ENCODE results near the gene OR11G2. TPM values are rescaled to one million over a fixed set of nuclear protein-coding genes. Genes with fewer than 3 reads are reported as not detected.

The OR11G2 gene
- not detected for total RNA-seq
- polyA plus RNA-seq, result not detected
- long read RNA-seq, donor 1, result 0 reads
- long read RNA-seq, donor 2, result 0 reads
- long read RNA-seq, donor 3, result 0 reads
- long read RNA-seq, donor 4, result 0 reads
- long read RNA-seq, donor 5, result 0 reads

DNA sequence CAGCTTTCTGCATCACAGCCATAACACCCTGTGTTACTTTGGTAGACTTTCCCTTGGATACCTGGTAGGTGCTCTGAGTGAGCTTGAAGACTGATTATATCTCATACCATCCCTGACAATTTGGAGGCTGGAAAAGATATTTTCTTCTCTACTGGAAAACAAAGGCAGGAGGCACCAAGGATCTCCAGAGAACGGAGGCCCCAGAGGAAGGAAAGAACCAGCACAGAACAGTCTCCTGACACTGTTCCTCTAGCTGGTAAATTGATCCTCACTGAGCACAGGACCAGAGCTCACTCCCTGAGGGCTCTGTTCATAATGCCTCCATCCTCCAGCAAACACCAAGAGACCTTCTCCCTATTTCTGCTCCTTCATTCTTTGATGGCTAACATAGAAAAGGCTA, at the start of gene OR11G2:
OR11G2 (plus strand) TSS at position 301 of the 400 bp plus-strand sequence. CDS start 6,542 bp downstream, outside the sequence.
- Histone ChIP-seq H3K9me3 (ENCODE audit: control insufficient read depth in 4 of 4, insufficient read depth in 3 of 4, low read length in 3 of 4) (peaks cover 0 to 4% (median 0%) of the 10 kb centered on the region in 4 donors), H3K9ac (ENCODE audit: insufficient read depth in 1 of 2, low read length in 2 of 2) (no peak within 1 kb of the TSS), H3K4me3 (no peak within 1 kb of the TSS), H3K27ac (ENCODE audit: low read depth in 1 of 2, low read length in 1 of 2) (no peak within 1 kb of the TSS), H3K4me1 (ENCODE audit: control insufficient read depth in 5 of 5, insufficient read depth in 5 of 5, low read length in 5 of 5) (no peaks in the 10 kb centered on the region), H3K36me3 (ENCODE audit: control insufficient read depth in 4 of 4, insufficient read depth in 4 of 4, low read length in 4 of 4) (no peaks in the 10 kb centered on the region), H3K27me3 (ENCODE audit: control insufficient read depth in 3 of 3, insufficient read depth in 3 of 3, low read length in 2 of 3) (no peaks in the 10 kb centered on the region)
- no peak for DNase-seq
- TF ChIP-seq, protein P1, sequence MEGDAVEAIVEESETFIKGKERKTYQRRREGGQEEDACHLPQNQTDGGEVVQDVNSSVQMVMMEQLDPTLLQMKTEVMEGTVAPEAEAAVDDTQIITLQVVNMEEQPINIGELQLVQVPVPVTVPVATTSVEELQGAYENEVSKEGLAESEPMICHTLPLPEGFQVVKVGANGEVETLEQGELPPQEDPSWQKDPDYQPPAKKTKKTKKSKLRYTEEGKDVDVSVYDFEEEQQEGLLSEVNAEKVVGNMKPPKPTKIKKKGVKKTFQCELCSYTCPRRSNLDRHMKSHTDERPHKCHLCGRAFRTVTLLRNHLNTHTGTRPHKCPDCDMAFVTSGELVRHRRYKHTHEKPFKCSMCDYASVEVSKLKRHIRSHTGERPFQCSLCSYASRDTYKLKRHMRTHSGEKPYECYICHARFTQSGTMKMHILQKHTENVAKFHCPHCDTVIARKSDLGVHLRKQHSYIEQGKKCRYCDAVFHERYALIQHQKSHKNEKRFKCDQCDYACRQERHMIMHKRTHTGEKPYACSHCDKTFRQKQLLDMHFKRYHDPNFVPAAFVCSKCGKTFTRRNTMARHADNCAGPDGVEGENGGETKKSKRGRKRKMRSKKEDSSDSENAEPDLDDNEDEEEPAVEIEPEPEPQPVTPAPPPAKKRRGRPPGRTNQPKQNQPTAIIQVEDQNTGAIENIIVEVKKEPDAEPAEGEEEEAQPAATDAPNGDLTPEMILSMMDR (IDR thresholded peaks at IDR 0.05; ENCODE audit: control extremely low read depth, extremely low read depth), result no peak
- ATAC-seq (ENCODE audit: insufficient read depth, low FRiP score), result no peak
- 37 to 40% methylated on average over 1 of the region's 1 CpG for WGBS, 2 donors

DNA sequence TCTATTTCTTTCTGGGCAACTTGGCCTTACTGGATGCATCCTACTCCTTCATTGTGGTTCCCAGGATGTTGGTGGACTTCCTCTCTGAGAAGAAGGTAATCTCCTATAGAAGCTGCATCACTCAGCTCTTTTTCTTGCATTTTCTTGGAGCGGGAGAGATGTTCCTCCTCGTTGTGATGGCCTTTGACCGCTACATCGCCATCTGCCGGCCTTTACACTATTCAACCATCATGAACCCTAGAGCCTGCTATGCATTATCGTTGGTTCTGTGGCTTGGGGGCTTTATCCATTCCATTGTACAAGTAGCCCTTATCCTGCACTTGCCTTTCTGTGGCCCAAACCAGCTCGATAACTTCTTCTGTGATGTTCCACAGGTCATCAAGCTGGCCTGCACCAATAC, 46.8 kb upstream of the OR11G2 start:
- 37 to 40% methylated on average over 7 of the region's 7 CpGs for WGBS, 2 donors
- no peak overlapping the region for H3K9ac ChIP-seq (ENCODE audit: insufficient read depth in 1 of 2, low read length in 2 of 2)
- DNase-seq, result no peak
- H3K36me3 ChIP-seq (ENCODE audit: control insufficient read depth in 4 of 4, insufficient read depth in 4 of 4, low read length in 4 of 4), result no peaks in the 10 kb centered on the region
- ATAC-seq (ENCODE audit: insufficient read depth, low FRiP score), result no peak
- H3K4me3 ChIP-seq, result no peak overlapping the region
- no peaks in the 10 kb centered on the region for H3K4me1 ChIP-seq (ENCODE audit: control insufficient read depth in 5 of 5, insufficient read depth in 5 of 5, low read length in 5 of 5)
- H3K9me3 ChIP-seq (ENCODE audit: control insufficient read depth in 4 of 4, insufficient read depth in 3 of 4, low read length in 3 of 4), result peaks cover 0 to 7% (median 0%) of the 10 kb centered on the region in 4 donors
- TF ChIP-seq, protein P1 (IDR thresholded peaks at IDR 0.05; ENCODE audit: control extremely low read depth, extremely low read depth), result no peak
- no peak overlapping the region for H3K27ac ChIP-seq (ENCODE audit: low read depth in 1 of 2, low read length in 1 of 2)
- no peaks in the 10 kb centered on the region for H3K27me3 ChIP-seq (ENCODE audit: control insufficient read depth in 3 of 3, insufficient read depth in 3 of 3, low read length in 2 of 3)

DNA sequence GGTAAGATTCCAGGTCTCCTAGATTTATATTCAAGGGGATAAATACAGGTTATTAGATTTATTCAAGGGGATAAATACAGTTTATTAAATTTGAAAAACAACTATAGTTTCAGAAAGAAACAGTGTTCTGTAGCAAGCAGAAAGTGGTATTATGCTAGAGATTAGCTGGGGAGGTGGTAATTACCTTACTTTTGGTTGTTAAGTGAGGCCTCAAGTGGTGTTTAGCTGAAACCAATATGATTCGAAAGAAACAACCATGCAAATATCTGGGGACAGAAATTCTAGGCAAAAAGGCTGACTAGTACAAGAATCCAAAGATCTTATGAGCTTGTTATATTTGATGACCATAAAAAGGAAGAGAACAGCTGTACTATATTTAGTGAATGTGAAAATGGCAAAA, 45.9 kb upstream of the OR11G2 start:
- H3K9me3 ChIP-seq (ENCODE audit: control insufficient read depth in 4 of 4, insufficient read depth in 3 of 4, low read length in 3 of 4), result peaks cover 0 to 7% (median 0%) of the 10 kb centered on the region in 4 donors
- no peak for ATAC-seq (ENCODE audit: insufficient read depth, low FRiP score)
- TF ChIP-seq, protein P1 (IDR thresholded peaks at IDR 0.05; ENCODE audit: control extremely low read depth, extremely low read depth), result no peak
- H3K9ac ChIP-seq (ENCODE audit: insufficient read depth in 1 of 2, low read length in 2 of 2), result no peak overlapping the region
- H3K4me1 ChIP-seq (ENCODE audit: control insufficient read depth in 5 of 5, insufficient read depth in 5 of 5, low read length in 5 of 5), result no peaks in the 10 kb centered on the region
- H3K4me3 ChIP-seq, result no peak overlapping the region
- H3K36me3 ChIP-seq (ENCODE audit: control insufficient read depth in 4 of 4, insufficient read depth in 4 of 4, low read length in 4 of 4), result no peaks in the 10 kb centered on the region
- H3K27ac ChIP-seq (ENCODE audit: low read depth in 1 of 2, low read length in 1 of 2), result no peak overlapping the region
- 54 to 77% methylated on average over 1 of the region's 1 CpG for WGBS, 2 donors
- no peaks in the 10 kb centered on the region for H3K27me3 ChIP-seq (ENCODE audit: control insufficient read depth in 3 of 3, insufficient read depth in 3 of 3, low read length in 2 of 3)
- no peak for DNase-seq

DNA sequence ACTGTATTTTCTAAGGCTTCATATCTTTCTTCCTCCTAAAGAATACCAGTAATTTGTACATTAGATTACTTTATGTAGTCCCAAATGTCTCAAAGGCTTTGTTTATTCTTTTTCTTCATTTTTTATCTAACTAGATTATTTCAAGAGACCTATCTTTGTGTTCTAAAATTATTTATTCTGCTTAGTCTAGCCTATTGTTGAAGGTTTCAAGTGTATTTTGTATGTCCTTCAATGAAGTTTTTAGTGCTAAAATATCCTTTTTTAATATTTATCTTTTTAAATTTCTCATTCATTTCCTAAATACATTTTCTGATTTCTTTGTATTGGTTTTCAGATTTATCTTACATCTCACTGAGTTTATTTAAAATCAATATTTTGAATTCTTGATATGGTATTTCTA, 26.2 kb upstream of the OR11G2 start:
- no peak overlapping the region for H3K4me3 ChIP-seq
- H3K27me3 ChIP-seq (ENCODE audit: control insufficient read depth in 3 of 3, insufficient read depth in 3 of 3, low read length in 2 of 3), result no peaks in the 10 kb centered on the region
- no peaks in the 10 kb centered on the region for H3K4me1 ChIP-seq (ENCODE audit: control insufficient read depth in 5 of 5, insufficient read depth in 5 of 5, low read length in 5 of 5)
- no peaks in the 10 kb centered on the region for H3K36me3 ChIP-seq (ENCODE audit: control insufficient read depth in 4 of 4, insufficient read depth in 4 of 4, low read length in 4 of 4)
- H3K27ac ChIP-seq (ENCODE audit: low read depth in 1 of 2, low read length in 1 of 2), result no peak overlapping the region
- H3K9me3 ChIP-seq (ENCODE audit: control insufficient read depth in 4 of 4, insufficient read depth in 3 of 4, low read length in 3 of 4), result peaks cover 0 to 20% (median 4%) of the 10 kb centered on the region in 4 donors
- TF ChIP-seq, protein P1 (IDR thresholded peaks at IDR 0.05; ENCODE audit: control extremely low read depth, extremely low read depth), result no peak
- no peak for ATAC-seq (ENCODE audit: insufficient read depth, low FRiP score)
- DNase-seq, result no peak
- no peak overlapping the region for H3K9ac ChIP-seq (ENCODE audit: insufficient read depth in 1 of 2, low read length in 2 of 2)
